Measurements from ENCODE around the gene LYPD1.

Gene LYPD1

DNA sequence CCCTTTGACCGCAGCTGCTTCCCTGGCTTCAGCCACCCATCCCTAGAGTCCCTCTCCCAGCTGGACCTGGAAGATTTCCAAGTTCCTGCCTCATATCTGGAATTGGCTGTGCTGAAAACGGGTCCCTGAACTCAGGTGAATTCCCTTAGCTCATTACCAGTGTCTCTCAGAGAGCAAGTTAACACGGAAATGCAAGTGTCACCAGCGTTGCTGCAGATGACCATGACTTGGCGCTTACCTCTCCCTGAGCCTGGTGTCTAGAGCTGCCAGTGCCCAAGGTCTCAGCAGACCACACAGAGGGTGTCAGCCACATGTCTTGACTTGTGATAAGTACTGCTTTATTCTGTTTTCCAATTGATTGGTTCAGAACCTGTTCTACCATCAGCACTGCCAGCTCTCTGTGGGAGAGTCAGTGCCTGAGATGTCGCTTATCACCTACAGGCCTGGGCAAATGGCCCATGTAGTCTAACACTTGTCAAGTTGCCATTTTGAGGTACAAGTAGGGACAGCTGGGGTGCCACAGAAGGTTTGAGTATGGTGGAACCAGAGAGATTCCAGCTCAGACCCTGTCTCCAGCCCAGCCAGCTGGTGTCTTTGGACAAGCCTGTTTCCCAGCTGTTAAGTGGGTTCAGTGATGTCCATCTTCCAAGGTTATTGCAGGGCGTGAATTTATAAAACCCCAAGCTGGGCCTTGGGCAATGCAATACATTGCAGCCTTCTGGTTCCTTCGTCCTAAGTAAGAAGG is 48.7 kb downstream of the LYPD1 start:
- Mint-ChIP-seq H3K27me3 (peaks cover 7% of the 10 kb centered on the region), H3K9me3 (peaks cover 0 to 9% of the 10 kb centered on the region in 2 donors), H3K4me1 (no peaks in the 10 kb centered on the region), H3K27ac (no peak overlapping the region), H3K4me3 (no peak overlapping the region)
- ATAC-seq (no peak), DNase-seq (no peak)

DNA sequence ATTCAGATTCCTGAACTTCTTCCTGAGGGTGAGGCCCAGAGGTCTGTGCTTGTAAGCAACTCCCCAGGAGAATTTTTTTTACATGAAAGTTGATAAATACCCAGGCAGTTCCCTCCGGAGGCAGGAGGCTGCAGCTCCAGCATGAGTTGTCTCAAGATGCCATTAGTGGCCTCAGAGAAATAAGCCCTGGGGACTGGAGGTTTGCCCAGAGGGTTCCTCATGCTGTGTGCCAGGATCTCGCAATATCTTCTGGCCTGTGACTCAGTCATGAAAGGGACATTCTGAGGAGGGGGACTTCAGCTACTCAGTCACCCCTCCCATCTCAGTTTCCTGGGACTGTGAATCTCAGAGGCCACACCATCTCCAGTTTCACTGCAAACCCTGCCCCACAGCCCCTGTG is 49.9 kb downstream of the LYPD1 start:
- DNase-seq (no peak), ATAC-seq (no peak)
- no peak overlapping the region for H3K4me3 Mint-ChIP-seq
- peaks cover 7% of the 10 kb centered on the region for H3K27me3 Mint-ChIP-seq
- H3K9me3 Mint-ChIP-seq = peaks cover 0 to 9% of the 10 kb centered on the region in 2 donors
- no peak overlapping the region for H3K27ac Mint-ChIP-seq
- no peaks in the 10 kb centered on the region for H3K4me1 Mint-ChIP-seq

DNA sequence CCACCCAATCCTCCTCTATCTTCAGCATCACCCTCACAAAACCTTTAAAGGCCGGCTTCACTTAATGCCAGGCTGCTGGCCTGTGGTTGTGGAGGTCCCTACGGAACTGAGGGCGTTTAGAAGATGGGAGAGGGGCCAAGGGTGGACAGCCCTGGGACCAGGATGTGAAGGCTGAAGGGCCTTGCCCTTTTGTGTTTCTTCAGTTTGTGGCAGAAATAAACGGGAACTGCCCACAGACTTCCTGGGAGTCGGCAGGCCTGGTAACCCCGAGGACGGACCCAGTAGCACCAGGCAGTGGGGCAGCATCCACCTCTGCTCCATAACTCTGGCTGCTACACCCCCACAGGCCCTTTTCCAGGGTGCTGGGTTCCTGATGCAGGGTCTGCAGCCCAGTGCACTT is 51.3 kb downstream of the LYPD1 start:
- Mint-ChIP-seq H3K27me3 (peaks cover 7% of the 10 kb centered on the region), H3K27ac (no peak overlapping the region), H3K4me1 (no peaks in the 10 kb centered on the region), H3K4me3 (no peak overlapping the region), H3K9me3 (no peaks in the 10 kb centered on the region)
- DNase-seq = no peak
- ATAC-seq = no peak

DNA sequence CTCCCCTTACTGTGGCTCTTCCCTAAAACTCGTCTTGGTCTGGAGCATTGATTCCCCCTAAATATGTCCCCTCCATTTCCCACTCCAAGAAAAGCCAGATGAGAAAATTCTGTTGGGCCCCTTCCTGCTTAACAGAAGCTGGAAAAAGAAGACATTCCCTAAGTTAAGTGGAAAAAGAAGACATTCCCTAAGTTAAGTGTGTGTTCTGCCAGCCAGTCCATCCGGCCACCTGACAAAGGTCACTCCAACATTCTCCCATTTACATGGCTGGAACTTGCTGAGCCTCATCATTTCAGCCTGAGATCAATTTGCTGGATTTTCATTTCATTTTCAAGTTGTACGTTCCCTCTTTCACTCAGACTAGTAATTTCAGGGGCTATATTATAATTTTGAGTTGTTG is 52.0 kb downstream of the LYPD1 start:
- no peak overlapping the region for H3K4me3 Mint-ChIP-seq
- no peak for DNase-seq
- peaks cover 7% of the 10 kb centered on the region for H3K27me3 Mint-ChIP-seq
- H3K27ac Mint-ChIP-seq = no peak overlapping the region
- no peaks in the 10 kb centered on the region for H3K4me1 Mint-ChIP-seq
- no peaks in the 10 kb centered on the region for H3K9me3 Mint-ChIP-seq
- no peak for ATAC-seq

DNA sequence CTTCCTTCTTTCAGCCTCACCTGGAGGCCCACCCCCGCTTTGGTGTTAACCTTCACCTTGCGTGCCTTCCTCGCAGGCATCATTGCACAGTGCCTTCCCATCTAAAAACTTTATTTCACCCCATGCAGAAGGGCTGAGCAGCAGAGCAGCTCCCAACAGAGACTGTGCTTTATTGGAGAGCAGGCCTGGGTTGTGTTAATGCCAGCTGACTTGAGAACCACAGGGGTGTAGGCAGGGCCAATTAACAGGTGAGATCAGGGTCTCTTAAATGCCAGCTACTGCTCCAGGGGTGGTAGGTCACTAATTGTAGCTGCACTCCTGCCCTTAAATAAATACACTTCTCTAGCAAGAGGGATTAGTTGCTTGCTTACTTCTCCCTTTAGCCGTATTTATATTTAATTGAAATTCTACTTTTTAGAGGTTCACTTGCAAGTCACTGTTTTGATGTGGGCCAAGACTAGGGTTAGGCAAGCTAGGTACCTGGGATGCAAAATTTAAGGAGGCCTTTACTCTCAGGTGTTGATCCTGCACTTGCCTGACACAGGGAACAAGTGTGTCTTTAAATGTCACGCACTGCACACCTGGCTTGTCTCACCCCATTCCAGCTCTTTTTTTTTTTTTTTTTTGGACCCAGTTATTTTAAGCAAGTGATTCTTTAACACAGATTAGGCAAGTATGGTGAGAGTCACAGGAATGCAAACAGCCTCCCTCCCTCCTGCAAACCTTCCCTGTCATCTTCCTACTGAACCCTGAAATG is 54.5 kb downstream of the LYPD1 start:
- Mint-ChIP-seq H3K4me1 (no peaks in the 10 kb centered on the region), H3K27me3 (peaks cover 7% of the 10 kb centered on the region), H3K27ac (no peak overlapping the region), H3K4me3 (no peak overlapping the region), H3K9me3 (no peaks in the 10 kb centered on the region)
- DNase-seq (no peak), ATAC-seq (no peak)

DNA sequence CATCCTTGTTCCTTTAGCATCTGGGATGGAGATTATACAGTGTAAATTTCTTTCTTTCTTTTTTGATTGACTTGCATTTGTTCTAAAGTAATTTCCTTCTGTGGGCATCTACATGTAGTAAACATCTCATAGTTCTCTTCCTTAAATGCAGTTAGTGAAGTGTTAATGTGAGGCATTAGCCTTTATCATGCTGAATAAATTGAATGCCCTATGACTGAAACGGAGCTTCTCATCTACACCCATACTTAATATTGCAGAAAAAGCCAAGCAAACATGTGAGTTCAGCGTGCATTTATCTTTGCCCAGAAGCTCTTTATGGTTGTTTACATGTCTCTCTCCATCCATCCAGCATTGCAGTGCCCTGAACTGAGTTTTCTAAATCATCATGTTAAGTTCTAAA is 58.3 kb downstream of the LYPD1 start:
- H3K4me3 Mint-ChIP-seq = no peak overlapping the region
- H3K27me3 Mint-ChIP-seq = peaks cover 3% of the 10 kb centered on the region
- DNase-seq (no peak), ATAC-seq (no peak)
- H3K4me1 Mint-ChIP-seq = no peaks in the 10 kb centered on the region
- H3K27ac Mint-ChIP-seq = no peak overlapping the region
- no peaks in the 10 kb centered on the region for H3K9me3 Mint-ChIP-seq

DNA sequence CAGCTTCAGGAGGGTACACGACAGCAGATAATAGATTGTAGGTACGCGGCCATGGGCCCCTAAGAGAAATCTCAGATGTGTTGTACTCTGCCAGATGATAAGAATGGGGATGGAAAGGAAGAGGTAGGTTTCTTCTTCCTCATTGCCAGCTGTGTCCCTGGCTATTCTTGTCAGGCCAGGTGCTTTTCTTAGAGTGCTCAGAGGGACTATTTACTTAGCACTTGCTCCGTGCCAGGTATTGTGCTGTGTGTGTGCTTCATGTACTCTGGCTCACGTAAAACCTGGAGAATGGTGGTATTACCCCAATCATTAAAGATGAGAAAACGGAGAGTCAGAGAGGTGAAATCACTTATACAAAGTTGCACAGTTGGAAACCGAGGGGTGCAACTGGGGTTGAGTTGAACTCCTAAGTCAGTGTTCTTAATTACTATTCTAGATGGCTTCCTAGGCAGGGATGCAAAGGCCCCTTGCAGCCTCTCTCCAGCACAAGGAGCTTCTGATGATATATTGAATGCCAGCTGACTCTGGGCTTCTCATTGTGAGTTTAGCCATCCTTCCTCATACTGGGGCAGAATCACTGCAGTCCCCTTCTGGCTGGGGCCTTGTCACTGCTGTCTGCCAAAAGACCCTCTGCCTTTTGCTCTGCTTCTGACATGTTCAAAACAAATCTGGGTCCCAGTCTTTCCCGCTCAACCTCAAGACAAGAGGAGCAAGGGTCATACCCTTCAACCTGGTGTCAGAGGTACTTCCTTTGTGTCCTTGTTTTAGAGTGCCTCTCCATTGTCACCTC is 60.7 kb downstream of the LYPD1 start:
- no peaks in the 10 kb centered on the region for H3K27me3 Mint-ChIP-seq
- H3K27ac Mint-ChIP-seq = no peak overlapping the region
- peaks cover 0 to 13% of the 10 kb centered on the region in 2 donors for H3K9me3 Mint-ChIP-seq
- no peak overlapping the region for H3K4me3 Mint-ChIP-seq
- no peak for ATAC-seq
- no peaks in the 10 kb centered on the region for H3K4me1 Mint-ChIP-seq
- no peak for DNase-seq

DNA sequence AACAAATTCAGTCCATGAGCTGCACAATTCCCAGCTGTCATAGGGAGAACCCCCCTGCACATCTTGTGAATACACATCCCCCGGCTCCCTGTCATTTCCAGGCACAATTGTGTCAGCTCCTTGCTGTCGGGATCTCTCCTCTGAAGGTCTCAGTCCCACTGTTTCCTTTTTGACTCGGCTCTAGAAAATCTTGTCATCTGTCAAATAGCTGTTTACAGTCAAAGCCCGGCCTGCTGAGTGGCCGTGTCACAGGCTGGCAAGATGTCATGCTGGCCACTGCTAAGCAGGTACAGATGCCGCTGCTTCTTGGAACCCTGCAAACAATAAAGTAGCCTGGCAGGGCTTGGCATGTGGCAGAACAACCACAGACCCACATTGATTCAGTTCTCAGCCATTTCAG is 61.7 kb downstream of the LYPD1 start:
- no peak for ATAC-seq
- Mint-ChIP-seq H3K27ac (no peak overlapping the region), H3K9me3 (peaks cover 0 to 15% of the 10 kb centered on the region in 2 donors), H3K27me3 (no peaks in the 10 kb centered on the region), H3K4me1 (no peaks in the 10 kb centered on the region), H3K4me3 (no peak overlapping the region)
- DNase-seq = no peak

DNA sequence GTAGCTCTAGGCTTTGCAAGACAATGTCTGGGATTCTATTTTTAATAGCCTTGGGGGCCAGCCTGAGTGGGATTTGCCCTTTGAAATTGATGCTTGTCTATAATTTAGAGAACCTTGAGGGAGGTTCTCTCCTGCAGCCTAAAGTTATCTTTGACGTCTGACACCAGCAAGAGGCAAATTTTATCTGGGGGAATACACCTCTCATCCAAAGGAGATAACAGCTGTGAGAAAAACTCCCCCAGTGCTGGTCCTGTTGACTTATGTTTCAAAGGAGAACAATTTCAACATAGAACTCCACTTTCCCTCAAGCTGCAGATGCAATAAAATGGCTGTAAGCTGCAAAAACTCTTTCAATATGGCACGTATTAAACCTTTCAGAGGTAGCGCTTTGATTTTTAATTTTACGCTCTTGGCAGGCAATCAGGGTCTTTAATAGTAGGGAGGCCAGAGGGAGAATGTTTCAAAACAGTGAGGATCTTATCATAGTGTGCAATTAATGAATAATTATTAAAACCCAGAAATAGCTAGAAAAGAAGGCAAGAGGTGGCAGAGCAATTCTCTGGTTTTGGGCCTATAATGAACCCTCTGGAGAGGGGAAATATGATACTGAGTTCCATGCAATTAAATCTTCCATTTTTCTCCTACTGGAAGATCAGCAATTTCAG is 62.4 kb downstream of the LYPD1 start:
- ATAC-seq (no peak), DNase-seq (no peak)
- H3K9me3 Mint-ChIP-seq = peaks cover 0 to 20% of the 10 kb centered on the region in 2 donors
- H3K27ac Mint-ChIP-seq = no peak overlapping the region
- no peaks in the 10 kb centered on the region for H3K4me1 Mint-ChIP-seq
- no peaks in the 10 kb centered on the region for H3K27me3 Mint-ChIP-seq
- H3K4me3 Mint-ChIP-seq = no peak overlapping the region

DNA sequence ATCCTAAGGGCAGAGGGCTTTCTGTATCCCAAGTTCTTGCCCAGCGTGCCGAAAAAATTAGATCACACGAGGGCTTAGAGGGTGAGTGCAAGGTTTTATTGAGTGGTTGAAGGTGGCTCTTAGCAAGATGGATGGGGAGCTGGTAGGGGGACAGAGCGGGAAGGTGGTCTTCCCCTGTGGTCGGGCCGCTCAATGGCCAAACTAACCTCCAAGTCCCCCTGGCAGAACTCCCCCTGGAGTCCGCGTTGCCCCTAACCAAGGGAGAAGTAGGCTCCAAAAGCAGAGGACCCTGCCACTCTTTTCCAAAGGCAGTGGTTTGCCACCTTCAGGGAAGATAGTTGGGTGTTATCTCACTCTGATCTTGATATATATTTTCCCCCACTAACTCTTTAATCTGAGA is 63.4 kb downstream of the LYPD1 start:
- H3K27ac Mint-ChIP-seq = no peak overlapping the region

DNA sequence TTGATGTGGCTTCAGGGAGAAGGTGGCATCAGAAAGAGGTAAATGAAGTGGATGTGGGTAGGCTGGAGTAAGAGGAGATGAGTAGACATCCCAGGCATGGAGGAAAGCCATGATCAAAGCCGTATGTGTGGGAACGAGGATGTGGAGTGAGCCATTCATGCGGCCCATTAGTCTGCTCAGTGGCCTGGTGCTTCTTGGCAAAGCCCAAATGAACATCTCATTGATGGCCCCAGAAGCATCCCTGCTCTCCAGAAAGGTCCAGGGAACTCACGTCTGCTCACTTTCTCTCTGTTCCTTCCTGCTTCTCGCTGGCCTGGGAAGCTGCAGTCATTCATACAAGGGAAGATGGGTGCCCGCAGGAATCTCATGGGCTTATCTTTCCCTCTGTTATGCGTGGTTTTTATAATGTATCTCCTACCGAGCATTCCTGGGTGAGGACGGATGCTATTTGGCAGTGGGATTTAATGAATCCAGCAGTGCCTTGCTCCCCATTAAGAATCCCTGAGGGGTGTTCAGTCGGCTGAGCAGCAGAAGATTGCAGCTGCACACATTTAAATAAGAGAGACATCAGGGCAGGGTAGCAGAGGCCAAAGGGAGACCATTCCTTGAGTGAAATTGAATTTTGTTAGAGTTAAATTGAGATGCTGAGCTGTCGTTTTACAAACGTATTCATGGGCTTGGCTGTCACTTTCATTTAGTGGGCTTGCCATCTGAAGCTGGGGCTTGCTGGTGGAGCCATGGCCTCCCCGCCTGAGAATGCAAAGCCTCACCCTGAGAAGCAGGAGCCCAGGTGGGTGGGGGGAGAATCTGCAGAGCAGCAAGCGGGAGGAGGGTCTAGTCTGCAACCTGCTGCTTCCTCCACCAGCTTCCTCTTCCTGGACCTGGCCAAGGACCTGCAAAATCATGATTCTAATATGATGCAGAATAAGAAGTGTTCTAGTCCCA is 64.5 kb downstream of the LYPD1 start:
- no peak overlapping the region for H3K4me3 Mint-ChIP-seq
- H3K27me3 Mint-ChIP-seq = no peaks in the 10 kb centered on the region
- DNase-seq = no peak
- peaks cover 0 to 20% of the 10 kb centered on the region in 2 donors for H3K9me3 Mint-ChIP-seq
- no peak overlapping the region for H3K27ac Mint-ChIP-seq
- ATAC-seq = no peak
- no peaks in the 10 kb centered on the region for H3K4me1 Mint-ChIP-seq

More for the DNA sequence above, 63.4 kb downstream of the LYPD1 start:
- no peaks in the 10 kb centered on the region for H3K4me1 Mint-ChIP-seq
- H3K9me3 Mint-ChIP-seq = peaks cover 0 to 20% of the 10 kb centered on the region in 2 donors
- no peak overlapping the region for H3K4me3 Mint-ChIP-seq
- no peak for ATAC-seq
- no peak for DNase-seq
- no peaks in the 10 kb centered on the region for H3K27me3 Mint-ChIP-seq

DNA sequence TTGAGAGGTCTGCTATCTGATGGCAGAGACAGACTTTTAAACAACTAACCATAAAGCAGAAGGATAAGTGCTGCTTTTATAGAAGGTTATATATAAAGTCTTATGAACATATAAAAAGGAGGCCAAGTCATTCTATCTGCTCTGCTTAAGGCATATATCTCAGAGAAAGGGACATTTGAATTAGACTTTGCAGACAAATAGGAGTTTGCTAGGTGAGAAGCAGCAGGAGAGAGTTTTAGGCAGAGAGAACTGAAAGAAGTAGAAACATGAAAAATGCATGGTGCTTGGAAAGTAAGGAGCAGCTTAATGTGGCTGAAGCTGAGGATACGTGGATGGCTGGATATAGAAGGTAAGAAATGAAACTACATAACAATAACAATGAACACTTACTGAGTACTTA is 65.4 kb downstream of the LYPD1 start:
- Mint-ChIP-seq H3K4me3 (no peak overlapping the region), H3K4me1 (no peaks in the 10 kb centered on the region), H3K9me3 (peaks cover 0 to 20% of the 10 kb centered on the region in 2 donors), H3K27ac (no peak overlapping the region), H3K27me3 (no peaks in the 10 kb centered on the region)
- ATAC-seq = no peak
- no peak for DNase-seq

DNA sequence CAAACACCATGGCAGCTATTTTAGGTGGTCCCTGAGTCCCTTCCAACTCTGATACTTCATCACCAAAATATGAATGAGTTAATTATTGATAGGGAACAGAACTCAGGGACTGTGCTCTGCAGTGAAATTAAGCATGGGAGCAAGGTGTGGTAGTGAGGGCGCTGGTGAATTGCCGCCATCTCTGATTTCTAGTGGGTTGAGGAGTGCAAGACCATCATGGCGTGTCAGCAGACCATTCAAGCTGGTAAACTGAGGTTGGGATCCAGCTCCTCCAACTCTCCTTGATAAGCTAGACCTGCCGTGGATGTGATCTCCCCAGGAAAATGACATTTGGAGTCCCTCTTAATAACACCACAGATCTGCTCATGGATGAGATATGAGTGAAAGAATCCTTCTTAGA is 70.4 kb downstream of the LYPD1 start:
- ATAC-seq (no peak), DNase-seq (no peak)
- no peaks in the 10 kb centered on the region for H3K27me3 Mint-ChIP-seq
- no peak overlapping the region for H3K4me3 Mint-ChIP-seq
- no peaks in the 10 kb centered on the region for H3K4me1 Mint-ChIP-seq
- H3K9me3 Mint-ChIP-seq = peaks cover 0 to 17% of the 10 kb centered on the region in 2 donors
- no peak overlapping the region for H3K27ac Mint-ChIP-seq

DNA sequence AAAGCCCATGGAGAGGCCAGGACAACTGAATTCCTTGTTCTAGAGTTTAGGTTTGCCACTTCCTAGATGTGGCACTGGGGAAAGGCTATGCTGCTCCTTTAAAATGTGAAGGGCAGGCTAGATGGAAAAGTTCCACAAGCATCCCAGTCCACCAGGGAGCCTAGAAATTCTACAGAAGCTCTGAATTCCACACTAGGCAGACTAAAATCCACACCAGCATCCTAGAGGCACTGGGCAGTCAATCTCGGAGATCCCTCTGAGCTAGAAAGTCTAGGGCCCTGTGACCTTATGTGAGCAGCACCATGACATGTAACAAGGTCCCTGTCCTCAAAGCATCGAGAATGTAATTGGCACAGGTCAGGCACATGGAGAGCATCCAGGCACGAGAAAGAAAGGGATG is 71.5 kb downstream of the LYPD1 start:
- DNase-seq (no peak), ATAC-seq (no peak)
- Mint-ChIP-seq H3K4me3 (no peak overlapping the region), H3K27ac (no peak overlapping the region), H3K27me3 (no peaks in the 10 kb centered on the region), H3K4me1 (no peaks in the 10 kb centered on the region), H3K9me3 (peaks cover 4 to 17% of the 10 kb centered on the region in 2 donors)

DNA sequence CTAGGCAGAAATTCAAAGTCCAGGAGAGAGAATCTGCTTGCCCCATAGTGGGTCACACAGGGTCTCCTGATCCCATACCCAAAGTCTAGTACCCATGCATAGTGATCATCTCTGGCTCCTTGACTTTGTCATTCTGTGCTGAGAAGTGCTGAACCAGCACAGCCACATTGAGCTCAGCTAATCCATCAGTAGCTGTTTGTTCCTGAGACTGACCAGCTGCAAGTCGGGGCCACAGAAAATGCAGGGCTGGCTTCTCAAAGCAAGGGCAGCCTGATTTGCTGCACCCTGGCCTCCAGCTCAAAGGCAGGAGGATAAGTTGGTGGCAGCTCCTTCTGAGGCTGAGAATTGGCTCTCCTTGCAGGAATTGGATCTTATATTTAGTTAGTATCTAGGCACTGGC is 72.2 kb downstream of the LYPD1 start:
- peaks cover 4 to 10% of the 10 kb centered on the region in 2 donors for H3K9me3 Mint-ChIP-seq
- no peak overlapping the region for H3K4me3 Mint-ChIP-seq
- no peak overlapping the region for H3K27ac Mint-ChIP-seq
- H3K4me1 Mint-ChIP-seq = no peaks in the 10 kb centered on the region
- H3K27me3 Mint-ChIP-seq = no peaks in the 10 kb centered on the region
- DNase-seq (no peak), ATAC-seq (no peak)

All from stimulated activated naive CD8-positive, alpha-beta T cell treated with anti-CD3 and anti-CD28 coated beads, Interleukin-15, amount 100 ng/mL, for 72 hours (primary cell).